SIG-M5 treated with dmso at 0.1 percent for 504 hours (cell line): ENCODE results near the gene MSANTD3.

ENCODE experiments used
- DNase-seq: peaks from one replicate; lab custom pipeline; 2025; ENCODE audit not compliant: unreplicated experiment; lab: John Stamatoyannopoulos, UW

Gene MSANTD3

DNA sequence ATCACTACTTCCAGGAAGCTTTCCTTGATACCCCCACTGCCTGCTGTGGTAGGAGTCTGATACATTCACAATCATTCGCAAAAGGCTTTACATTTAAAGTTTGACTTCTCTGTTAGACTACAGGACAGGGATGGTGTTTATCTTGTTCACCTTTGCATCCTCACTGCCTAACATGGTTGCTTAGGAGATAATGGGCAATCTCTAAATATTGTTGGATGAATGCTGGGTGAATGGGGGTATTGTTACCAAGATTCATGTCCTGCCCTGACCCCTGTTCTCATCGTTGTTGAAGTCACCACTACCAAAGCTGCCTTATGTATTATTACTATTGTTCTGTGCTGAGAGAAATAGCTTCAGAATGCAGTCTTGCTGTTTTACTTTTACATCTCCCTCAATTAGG is 38.3 kb downstream of the MSANTD3 start:
- no peak for DNase-seq

GRCh38 chr9:100465761-100466160 is 38.8 kb downstream of the MSANTD3 start:
- no peak for DNase-seq

- no peak for DNase-seq
Measured at GRCh38 chr9:100466171-100466828, 39.4 kb downstream of the MSANTD3 start.

DNA sequence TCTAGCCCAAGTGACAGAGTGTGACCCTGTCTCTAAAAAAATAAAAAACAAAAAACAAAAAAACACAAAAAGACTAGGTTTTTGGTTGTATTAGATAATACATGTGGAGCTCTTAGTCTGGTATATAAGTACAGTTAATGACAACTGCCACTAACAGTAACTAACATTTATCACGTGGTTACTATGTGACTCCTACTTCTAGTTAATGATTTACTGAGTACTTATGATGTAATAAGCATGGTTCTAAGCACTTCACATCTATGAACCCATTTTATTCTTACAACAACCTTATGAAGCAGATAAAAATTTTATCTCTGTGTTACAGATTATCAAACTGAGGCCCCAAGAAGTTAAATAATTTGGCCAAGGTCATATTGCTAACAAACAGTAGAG is 39.9 kb downstream of the MSANTD3 start:
- DNase-seq: no peak

- no peak for DNase-seq
Measured at GRCh38 chr9:100468041-100468440, 41.1 kb downstream of the MSANTD3 start.

DNA sequence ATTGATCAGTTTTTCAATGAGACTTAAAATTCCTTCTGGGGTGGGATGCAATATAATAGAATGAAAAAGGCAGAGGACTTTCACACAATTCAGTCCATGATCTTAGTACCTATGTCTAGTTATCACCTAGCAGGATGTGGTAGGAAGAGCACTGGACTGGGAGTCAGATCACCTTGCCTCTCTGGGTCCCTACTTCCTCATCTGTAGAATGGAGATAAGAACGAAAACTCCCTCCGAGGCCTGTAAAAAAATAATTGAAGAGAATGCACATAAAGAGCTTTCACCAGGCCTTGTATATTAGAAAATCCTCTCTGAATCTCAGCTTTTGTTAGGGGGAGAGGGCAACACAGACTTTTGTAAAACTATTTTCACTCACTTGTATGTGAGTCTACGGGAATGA is 45.3 kb downstream of the MSANTD3 start:
- DNase-seq: no peak

GRCh38 chr9:100472788-100473275 is 45.9 kb downstream of the MSANTD3 start, which contains the start of gene TMEFF1:
Gene TMEFF1, plus strand, starts transcription at chr9:100473149. Its CDS starts 396 bp downstream, at chr9:100473545.
- DNase-seq: no peak

- peak; percentile 20 for DNase-seq
Measured at GRCh38 chr9:100473276-100474081, 46.5 kb downstream of the MSANTD3 start.

- DNase-seq: no peak
Measured at GRCh38 chr9:100474082-100474923, 47.4 kb downstream of the MSANTD3 start.

DNA sequence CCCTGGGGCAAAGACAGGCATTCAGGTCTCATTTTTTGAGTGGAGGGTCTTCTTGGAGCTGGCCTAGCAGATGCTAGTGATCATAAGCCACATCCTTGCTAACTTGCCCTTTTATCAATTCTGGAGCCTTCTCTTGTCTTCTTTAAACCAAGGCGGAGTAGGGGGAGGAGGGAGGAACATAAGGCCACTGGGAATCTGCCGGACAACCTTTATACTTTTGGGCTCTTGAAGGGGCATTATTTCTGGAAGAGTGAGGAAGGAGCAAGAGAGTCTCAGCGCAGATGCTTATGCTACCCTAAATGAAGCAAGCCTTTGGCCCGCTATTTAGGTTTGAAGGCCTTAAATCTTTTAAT is 48.0 kb downstream of the MSANTD3 start:
- no peak for DNase-seq

DNA sequence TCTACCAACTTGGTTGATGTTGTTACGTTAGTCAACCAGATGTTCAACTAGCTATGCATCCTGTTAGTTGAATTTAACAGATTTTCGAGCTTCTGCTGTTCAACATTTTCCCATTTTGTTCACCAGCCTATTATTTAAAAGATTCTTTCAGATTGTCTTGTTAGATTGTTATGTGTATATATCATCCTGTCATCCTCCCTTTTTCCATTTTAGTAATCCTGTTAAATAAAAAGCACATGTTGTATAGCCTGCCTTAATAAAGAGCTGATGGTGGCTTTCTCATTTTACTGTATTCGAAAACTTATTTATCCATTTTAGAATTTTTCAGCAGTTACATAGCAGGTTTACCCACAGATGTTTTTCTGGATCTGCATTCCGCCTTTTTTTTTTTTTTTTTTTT is 50.3 kb downstream of the MSANTD3 start:
- DNase-seq: no peak

DNA sequence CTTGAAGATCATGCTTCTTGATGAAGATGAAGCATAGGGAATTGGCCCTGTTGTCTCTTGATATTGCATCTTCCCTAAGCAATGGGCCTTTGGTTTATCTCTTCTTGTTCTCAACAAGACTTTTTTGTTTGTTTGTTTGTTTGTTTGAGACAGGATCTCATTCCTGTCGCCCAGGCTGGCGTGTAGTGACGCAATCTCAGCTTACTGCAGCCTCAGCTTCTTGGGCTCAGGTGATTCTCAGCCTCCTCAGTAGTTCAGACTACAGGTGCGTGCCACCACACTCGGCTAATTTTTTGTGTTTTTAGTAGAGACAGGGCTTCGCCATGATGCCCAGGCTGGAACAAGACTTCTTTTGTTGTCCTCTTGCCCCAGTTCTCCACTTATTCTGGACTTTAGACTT is 51.2 kb downstream of the MSANTD3 start:
- DNase-seq: no peak

DNA sequence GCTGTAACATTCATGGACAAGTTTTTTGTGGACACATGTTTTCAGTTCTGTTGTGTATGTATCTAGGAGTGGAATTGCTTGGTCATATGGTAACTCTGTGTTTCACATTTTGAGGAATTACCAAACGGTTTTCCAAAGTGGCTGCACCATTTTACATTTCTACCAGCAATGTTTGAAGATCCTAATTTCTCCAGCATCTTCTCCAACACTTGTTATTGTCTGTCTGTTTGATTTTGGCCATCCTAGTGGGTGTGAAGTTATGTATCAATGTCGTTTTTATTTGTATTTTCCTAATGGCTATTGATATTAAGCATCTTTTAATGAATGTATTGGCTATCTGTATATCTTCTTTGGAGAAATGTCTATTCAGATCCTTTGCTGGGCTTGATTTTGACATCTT is 52.9 kb downstream of the MSANTD3 start:
- no peak for DNase-seq

DNA sequence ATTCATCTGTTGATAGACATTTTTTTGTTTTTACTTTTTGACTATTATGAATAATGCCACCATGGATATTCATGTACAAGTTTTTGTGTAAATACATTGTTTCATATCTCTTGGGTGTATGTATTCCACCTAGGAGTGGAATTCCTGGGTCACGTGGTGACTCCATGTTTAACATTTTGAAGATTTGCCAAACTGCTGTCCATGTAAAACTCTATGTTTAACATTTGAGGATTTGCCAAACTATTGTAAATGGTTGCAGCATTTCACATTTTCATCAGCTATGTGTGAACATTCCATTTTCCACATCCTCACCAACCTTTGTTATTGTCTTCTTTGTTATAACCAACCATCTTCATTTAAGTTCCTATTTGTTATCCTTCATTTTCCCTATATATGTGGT is 58.3 kb downstream of the MSANTD3 start:
- DNase-seq: no peak

- no peak for DNase-seq
Measured at GRCh38 chr9:100486479-100487176, 59.7 kb downstream of the MSANTD3 start.

- no peak for DNase-seq
Measured at GRCh38 chr9:100488177-100488576, 61.2 kb downstream of the MSANTD3 start.

DNA sequence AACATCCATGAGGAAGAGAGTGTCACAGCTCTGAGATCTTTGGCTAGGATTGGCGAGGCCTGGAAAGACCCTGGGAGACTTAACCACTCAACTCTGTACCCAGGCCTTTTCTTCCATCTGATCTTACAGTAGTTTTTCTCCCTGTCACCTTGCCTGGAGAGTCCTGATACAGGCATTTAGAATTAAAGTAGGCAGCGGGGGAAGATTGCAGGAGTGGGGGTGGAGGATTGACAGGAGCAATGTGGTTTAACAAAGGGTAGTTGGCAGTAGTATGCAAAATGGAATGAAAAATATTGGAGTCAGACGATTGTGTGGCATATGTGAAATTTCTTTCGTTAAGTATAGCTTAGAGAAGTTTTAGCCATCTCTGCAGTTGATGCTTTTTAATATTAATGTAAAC is 62.9 kb downstream of the MSANTD3 start:
- DNase-seq: no peak

- no peak for DNase-seq
Measured at GRCh38 chr9:100492952-100493351, 66.0 kb downstream of the MSANTD3 start.

- DNase-seq: peak; percentile 8
Measured at GRCh38 chr9:100498592-100498991, 71.6 kb downstream of the MSANTD3 start.

GRCh38 chr9:100499460-100499859 is 72.5 kb downstream of the MSANTD3 start:
- DNase-seq: no peak

DNA sequence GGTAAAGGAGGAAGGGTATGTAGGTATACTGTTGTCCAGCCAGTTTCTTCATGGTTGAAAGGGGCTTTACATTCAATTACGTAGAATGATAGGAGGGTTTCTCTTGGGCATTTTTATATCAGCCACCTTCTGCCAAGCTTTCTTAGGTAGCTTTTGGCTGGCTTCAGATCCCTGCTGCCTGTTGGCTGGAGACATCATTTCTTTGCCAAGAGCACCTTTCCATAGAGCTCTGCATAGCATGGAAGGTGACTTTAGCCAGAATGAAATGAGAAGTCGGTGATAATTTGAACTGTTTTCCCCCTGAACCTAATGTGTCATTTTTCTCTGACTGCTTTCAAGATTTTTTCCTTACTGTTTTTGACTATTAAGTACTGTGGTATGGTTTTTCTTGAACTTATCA is 72.9 kb downstream of the MSANTD3 start:
- no peak for DNase-seq
